Right renal pelvis (tissue), 4 donors: ENCODE data around the gene DIDO1. TPM values are rescaled to one million over a fixed set of nuclear protein-coding genes. Genes with fewer than 3 reads are reported as not detected.
"Not testable (repeated sequence)": the region's sequence is repeated elsewhere in the genome, so short reads cannot be mapped to it uniquely, and the experiment has no call there.

Experiments
- DNase-seq, 4 donors: peaks; one replicate each; pipeline ENCODE4 v3.0.0-alpha.2; 2013; ENCODE audit warnings: low read depth in 4 of 4, low spot score in 3 of 4, missing footprints in 1 of 4
- polyA plus RNA-seq, 4 donors: library from polyadenylated mRNA; unstranded; fragments of 120-200 nt; gene quantifications; one replicate each; pipeline ENCODE4 v1.2.1, GENCODE V29; 2013; ENCODE audit not compliant: insufficient read length in 4 of 4

Gene DIDO1
- polyA plus RNA-seq, 4 donors, result 52.3 to 61.3 (median 59.1) TPM

DNA sequence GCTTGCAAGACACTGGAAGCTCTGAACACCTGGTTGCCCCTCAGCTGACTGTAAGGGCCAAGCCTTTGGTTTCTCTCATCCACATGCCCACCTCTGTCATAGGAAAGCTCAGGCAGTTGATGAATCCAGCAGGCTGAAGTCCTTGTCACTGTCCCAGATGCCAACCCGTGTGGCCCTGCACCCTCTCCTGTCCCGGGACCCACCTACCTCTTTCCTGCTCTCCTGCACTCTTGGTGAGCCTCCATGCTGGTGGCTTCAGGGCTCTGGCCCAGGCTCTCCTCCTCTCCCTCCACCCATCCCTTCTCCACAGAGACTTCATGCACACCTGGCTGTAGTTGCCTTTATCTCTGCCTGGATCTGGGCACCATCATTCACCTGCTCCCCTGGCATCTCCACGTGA, 7.7 kb upstream of the DIDO1 start:
- DNase-seq, result no peak

DNA sequence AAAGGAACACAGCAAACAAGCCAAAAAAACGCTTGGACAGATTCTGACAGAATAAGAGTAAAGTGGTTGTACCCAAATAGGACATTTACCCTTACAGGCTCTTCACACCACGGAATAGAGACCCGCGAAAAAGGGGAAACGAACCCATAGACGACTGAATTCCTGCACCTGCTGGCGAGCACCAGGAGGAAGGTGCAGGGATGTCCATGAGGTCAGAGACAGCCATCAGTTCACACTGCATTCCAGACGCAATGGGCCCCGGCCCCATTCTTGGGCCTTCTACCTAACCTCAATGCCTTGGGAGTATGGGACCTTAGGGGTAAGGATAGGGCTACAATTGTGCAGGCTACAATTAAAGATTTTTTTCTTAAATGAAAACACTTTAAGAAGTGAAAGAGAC, 5.2 kb upstream of the DIDO1 start:
- no peak for DNase-seq

DNA sequence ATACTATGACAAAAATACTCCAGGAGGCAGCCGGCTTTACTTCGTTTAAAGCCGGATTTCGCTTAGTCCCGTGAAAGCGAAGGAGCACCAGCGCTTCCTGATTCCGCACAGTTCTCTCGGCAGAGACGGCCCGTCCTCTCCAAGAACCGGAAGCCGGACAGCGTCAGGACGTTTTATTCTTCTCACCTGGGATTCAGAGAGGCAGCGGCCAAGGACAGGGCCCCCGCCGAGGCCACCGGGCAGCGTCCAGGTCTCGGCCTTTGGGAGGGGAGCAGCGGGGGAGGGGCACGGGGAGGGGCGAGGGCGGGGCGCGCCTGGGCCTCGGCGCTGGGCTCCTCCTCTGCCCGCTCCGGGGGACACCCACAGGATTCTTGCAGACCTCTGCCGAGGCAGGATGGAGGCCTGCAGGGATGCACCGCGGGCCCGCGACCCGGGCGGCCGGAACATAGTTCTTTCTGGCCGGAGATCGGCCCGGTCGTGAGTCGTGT, 2.8 kb upstream of the DIDO1 start:
- DNase-seq, result no peak

DNA sequence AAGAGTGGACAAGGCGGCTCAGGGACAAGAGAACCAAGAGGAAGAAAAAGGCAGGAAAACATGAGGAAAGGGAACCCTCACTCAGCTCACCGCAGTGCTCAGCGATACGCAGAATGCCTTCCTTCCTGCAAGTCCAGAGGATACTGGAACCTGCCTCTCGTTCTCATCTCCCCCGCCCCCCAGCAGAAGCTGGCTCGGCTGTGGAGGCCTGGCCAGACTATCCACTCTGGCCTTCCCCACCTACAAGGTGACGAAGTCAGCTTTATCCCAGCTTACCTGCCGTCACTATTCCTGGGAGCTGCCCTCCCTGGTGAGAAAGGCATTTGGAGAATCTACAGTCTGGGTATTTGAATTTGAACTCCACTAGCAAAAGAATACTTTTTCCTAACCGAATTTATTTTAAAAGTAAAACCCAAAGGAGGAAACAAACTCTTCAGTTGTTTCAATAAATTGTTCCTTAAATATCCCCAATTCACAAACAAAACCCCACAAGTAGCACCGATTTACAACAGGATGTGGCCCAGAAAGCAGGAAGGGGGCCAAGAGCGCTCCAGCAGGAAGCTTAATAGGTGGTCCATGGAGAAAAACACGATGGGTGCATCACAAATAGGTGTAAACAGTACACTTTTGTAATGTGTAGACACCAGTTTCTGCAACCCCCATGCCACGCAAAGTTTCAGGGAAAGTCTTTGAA, 2.1 kb upstream of the DIDO1 start:
- no peak for DNase-seq

DNA sequence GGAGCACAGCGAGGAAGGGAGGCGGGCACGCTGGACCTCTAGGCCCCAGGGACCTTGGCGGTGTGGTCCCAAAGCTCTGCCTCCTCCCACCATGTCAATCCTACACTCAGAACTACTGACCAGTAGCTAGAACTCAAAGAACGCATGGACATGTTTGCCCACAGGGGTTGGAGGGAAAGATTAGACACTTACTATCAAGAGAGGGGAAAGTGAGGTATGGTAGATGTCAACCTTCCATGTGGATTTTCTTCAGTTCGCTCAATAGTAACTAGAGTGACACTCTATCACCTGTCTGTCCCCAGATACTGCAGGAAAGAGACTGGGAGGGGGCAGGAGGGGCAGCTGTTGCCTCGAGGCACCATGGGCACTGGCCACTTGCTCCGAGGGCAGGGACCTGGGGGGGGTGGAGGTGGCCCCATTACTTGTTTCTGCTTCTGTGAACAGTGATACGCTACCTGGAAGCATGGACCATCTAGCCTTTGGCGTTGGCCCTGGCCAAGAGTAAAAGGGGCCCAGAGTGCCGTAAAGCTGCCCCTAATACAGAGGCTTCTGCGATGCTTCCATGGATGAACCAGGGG, 912 bp upstream of the DIDO1 start:
- DNase-seq, result no peak

DNA sequence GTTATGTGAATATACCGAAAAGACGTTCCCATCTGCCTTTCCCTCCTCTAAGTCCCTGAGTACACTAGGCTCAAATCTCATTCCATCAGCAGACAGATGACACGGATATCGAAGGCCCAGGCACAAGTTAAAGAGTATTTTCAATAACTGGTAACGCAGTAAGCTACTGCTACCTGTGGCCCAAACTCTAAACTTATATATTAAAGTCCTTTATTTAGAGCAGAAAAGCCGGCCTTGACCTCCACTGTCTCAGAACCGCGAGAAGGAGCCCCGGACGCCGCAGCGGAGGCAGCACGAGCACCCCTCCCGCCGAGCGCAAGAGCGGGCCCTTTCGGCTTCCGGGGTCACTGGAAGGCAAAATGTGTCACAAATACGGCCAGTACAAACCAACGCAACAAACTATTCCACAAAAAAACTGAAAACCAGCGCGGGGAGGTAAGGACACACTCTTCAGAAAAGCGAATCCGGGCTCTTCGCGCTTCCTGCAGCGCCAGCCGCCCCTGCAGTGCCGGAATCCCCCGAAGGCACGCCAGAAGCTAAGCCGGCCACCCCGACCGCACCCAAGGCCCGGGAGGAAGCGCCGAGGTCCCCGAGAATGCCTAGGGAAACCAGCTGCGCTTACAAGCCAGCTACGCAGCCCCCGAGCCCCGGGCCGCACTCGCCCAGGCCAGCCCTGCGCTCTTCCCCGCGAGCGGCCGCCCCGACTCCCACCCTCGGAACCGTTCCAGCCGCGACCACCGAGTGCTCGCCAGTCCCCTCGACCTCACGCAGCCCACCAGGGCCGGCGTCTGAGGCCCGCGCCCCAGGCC, 681 bp downstream of the DIDO1 start:
- DNase-seq, result no peak

DNA sequence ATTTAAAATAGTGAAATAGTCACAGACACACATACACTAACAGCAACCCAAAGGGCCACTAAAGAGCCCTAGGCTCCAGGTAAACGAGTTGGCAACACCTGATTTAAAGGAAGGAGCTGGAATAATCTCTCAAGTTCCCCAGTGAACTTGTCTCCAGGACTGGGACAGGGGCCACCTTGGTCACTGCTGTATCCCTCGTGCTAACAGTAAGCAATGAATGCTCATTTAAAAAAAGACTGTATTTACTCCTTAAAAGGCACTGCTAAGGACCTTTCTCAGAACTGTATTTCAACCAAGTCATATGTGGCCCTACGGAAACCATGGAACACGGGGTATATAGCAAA, 1.3 kb downstream of the DIDO1 start:
- DNase-seq, result no peak

DNA sequence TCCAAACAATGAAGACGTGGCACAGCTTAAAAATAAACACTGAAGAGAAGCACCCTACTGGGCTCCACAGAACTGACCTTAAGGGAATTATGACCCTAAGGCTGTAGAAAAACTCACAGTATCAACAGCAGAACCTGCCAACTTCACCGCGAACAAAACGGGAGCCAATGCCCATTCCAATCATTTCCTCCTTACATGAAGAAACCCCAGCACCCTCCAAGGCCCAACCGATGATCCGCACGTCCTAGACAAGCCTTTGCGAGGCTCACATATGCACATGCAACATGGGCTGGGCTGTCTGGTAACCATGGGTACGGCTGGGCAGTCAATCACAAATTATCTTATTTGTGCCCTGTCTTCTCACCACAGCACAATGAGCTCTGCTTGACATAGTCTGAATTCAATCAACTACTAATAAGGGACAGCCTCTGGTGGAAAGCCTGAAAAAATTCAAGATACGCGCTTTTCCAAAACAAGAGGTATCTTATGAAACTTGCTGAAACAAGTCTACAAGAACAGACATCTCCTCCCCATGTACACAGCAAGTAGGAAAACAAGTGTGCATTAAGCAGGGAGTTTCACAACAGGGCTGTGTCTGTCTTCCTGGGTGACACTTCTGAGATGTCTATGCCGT, 1.7 kb downstream of the DIDO1 start:
- DNase-seq, result no peak

DNA sequence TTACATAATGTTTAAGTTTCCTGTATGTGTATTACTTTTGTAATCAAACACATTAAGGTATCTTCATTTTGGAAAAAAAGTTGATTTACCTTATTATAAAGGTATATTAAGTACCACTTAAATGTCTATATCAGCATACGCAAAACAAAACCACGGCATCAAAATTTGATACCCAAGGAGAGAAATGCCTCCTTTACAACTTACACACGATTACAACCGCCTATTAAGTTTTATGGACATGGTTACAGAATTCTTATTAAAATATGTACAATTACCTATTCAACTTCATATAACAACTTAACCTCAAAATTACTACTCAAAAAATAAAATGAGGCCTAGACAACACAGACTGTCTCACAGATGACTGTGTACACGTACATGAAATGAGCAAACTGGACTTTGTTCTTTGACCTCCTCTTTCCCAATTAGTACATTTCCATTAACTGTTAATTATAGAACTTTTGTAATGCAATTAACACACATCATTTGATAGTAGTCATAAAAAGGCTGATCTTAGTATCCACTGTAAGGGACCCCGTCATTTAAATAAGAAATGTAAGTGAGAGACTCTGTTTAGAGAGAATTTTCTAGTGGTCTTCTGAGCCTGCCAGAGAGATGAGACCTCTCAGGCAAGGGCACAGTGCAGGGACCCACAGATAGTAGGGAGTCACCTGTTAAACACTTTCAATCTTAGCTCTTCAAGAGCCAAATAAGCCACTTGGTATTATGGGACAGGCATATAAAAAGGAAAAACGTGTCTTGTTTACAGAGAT, 2.5 kb downstream of the DIDO1 start:
- DNase-seq, result no peak

DNA sequence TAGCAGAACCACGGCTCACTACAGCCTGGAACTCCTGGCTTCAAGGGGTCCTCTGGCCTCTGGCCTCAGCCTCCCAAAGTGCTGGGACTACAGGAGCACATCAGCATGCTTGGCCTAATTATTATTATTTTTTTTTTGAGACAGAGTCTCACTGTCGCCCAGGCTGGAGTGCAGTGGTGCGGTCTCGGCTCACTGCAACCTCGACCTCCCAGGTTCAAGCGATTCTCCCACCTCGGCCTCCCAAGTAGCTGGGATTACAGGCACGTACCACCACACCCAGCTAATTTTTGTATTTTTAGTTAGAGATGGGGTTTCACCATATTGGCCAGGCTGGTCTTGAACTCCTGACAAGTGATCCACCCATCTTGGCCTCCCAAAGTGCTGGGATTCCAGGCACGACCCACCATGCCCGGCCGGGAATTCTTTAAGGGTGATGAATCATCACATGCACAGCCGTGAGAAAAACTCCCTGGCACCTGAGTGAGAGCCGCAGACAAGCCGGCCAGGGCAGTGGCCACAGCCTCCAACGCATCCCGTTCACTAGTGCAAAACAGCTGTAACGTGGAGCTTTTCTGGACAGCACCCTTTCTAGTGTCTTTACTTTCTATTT, 3.1 kb downstream of the DIDO1 start:
- not testable (repeated sequence) for DNase-seq

DNA sequence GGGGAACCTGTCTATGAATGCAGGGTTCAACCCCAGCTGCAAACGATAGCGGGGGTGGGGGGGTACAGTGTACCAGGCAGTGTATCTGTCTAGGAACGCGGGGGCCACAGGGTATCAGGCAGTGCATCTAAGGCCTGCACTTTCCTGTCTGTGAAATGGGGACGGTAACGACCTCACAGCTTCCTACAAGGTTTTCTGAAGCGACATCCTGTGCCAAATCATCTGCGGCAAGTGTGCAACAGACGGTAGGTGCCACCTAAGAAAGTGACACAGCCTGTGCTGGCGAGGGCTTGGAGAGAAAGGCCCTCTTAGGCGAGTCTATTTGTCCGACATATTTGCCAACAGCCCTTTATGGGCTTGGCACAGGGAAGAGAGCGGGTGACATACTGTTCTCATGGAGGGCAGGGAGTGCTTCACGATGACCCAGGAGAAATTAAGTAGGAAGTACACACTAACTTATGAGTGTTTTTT, 3.8 kb downstream of the DIDO1 start:
- no peak for DNase-seq

DNA sequence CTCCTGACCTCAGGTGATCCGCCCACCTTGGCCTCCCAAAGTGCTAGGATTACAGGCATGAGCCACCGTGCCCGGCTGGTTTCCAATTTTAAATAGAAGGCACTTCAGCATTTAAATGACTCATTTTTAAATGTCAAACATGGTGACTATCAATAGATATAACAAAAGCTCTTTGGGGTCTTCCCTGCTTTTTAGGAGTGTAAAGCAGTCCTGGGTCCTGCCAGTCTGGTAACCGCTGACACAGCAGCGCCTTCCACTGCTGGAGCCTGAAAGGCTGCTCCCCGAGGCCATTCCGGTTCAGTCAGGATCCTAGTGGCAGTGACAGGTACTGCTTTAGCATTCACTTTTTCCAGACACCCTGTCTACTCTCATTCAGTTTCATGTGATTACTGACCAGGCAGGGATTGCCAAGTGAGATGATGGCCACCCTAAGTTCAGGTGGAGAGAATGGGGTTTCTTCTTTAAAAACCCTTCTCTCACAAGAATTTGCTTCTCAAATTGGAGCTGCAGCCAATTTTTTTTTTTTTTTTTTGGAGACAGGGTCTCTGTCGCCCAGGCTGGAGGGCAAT, 5.1 kb downstream of the DIDO1 start:
- no peak for DNase-seq

DNA sequence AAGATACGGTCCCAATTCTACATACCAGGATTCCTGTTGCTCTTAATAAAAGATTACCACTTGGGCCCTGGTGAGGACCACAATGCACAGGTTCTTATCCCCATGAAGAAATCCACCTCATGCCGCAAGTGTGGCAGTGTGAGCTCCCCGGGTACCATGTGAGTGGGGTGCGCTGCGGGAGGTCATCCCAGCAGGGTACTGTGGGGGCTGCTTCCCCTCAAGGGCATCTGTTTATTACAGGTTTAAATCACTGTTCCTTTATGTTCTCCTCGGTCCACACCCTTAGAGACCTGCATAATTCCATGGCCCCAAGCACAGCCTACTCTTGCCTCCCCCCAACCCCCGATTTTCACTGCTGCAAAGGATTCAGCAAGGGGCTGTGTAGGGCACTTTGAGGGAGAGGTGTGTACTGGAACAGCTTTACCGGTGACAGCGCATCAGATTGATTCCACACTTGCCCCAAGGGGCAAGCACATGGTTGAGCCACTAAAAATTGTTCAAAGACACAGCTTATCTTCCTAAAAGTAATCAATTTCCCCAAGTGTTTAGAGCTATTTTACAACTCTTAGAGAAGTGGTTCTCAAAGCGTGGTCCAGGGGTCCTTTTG, 6.2 kb downstream of the DIDO1 start:
- no peak for DNase-seq

DNA sequence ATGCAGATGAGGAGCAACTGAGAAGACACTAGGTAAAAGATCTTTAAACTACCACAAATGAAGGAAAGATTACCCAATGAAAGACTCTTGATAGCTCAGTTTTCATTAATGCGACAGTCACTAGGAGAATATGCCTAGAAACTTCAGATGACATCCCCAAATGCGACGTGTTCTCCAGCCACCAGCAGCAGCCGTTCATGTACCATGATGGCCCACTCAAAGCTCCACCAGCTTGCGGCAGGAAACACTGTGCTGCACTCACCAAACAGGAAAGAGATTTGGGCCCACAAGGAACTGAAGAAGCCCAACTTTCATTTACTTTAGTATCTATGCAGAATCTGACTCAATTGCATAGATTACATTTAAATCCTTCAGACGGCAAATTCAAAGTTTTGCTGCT, 7.5 kb downstream of the DIDO1 start:
- no peak for DNase-seq

DNA sequence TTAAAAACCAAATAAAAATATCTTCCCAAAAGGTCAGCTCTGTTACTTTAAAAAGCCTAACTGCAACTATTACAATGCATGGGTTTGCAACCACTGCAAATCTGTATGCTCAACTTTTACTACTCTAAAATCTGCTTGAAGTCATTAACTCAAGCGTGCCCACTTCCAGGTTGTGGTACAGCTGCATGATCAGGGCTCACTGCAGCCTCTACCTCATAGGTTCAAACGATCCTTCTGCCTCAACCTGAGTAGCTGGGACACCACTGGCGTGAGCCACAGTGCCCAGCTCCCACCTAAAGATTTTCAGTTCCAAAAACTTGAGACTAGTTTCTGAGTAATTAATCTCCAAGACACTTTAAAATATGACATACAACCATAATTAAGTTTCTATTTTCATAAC, 8.2 kb downstream of the DIDO1 start:
- DNase-seq, result no peak

DNA sequence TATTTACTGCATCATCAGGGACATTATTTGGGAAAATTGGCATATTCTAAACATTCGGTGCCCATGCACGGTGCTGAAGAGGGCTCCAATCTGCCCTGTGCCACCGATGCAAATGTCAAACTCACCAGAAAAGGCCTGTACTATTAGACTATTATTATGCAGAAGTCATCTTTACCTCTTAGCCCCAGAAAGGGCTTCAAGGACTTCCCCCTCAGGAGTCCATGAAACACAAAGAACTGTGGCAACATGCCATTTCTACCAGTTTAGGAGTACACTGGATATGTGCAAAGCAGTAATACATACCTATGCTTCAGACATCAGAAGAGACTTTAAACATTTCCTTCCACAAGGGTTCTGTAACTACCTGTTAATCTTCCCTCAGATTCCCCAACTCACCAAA, 8.6 kb downstream of the DIDO1 start:
- no peak for DNase-seq

DNA sequence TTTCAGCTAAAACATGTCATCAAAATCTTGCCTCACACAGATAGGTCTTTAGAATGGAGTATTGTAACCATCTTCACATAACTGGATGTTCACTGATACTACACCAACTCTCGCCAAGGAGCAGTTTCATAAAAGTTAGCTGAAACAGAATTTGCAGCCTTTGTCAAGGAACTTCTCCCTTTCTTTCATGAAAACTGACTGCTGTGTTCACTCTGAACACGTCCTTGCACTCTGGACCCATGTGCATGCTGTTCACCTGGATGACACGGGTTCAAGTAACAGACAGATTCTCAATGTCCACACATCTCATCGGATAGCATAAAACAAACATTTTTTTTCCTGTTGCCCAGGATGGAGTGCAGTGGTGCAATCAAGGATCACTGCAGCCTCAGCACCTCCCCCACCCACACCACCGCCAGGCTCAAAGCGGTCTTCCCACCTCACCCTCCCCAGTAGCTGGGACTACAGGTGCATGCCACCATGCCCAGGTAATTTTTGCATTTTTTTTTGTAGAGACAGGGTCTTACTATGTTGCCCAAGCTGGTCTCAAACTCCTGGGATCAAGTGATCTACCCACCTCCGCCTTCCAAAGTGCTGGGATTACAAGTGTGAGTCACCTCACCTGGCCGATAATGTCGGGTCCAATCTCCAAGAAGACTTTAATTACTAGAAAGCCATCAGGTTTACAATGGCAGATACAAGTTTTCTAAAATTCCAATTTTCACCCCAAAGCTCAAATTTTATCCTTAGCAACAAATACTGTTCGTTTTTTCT, 9.4 kb downstream of the DIDO1 start:
- no peak for DNase-seq

DNA sequence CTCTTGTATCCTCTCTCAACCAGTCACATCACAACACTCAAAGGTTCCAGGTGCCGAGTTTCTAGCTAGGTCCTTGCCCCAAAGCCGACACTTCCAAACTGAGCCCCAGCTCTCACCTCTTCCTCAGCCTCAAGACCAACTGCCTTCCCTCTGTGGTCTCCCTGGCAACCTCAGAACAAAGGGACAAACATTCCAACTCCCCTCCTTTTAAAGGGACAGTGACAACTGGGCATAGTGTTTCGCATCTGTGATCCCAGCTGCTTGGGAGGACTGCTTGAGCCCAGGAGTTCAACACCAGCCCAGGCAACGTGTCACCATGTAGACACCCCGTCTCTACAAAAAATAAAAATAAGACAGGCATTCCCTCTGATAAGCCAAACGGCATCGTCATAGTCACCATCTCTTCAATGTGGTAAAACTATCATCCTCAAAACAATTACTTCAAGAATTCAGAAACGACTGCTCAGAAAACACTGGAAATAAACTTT, 11.3 kb downstream of the DIDO1 start:
- no peak for DNase-seq
